Tibial nerve (tissue), 4 donors: ENCODE measurements around the gene TXLNA.

Source experiments
- EP300 ChIP-seq, 2 donors: sonication (generic); formaldehyde crosslinking; IDR thresholded peaks; one replicate each; pipeline ENCODE4 v1.6.1; 2017; ENCODE audit warnings: antibody characterized with exemption in 2 of 2, mild to moderate bottlenecking in 1 of 2
- POLR2A ChIP-seq, 2 donors: fragments of 450-650 bp; IDR thresholded peaks; one replicate each; pipeline ENCODE4 v1.6.1; 2017; ENCODE audit warnings: antibody characterized with exemption in 2 of 2, mild to moderate bottlenecking in 2 of 2, moderate library complexity in 2 of 2
- TF ChIP-seq, protein P1 (sequence below), 5 experiments: fragments of 200-600 bp in 3 of 5; fragments of 450-650 bp in 2 of 5; sonication (generic) in 3 of 5; IDR thresholded peaks; one replicate each; pipeline ENCODE4 v1.5.1; 2016 to 2019; ENCODE audit warnings: antibody characterized with exemption in 5 of 5, mild to moderate bottlenecking in 3 of 5, moderate library complexity in 2 of 5

DNA sequence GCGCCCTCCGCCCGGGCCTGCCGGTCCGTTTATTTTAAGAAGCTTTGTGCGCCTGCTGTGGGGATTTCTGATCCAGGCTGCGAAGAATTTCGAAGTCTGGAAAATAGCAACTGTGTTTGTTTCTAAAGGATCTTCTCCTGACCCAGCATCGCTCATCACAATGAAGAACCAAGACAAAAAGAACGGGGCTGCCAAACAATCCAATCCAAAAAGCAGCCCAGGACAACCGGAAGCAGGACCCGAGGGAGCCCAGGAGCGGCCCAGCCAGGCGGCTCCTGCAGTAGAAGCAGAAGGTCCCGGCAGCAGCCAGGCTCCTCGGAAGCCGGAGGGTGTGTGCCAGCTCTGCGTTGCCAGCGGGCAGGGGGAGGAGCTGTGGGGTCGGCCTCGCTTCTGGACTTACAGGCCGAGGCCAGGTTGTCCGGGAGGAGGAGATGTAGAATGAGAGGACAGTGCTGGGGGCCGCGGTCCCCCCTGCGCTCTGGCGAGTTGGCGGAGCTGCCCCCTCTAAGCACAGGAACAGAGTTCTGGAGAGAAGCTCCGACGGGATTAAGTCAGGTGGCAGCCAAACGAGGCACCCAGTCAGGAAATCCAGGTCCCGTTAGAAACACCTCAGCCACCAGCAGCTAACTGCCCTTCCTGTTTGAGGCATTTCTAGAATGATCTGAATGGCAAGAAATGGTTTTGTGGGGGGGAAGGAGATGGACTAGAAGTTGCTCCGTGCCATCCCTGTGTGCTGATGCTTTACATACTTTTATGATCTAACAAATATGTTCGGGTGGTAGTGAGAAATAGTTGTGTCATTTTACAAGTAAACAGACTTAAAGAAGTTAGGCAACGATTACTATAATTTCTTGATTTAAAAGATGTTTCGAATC is 948 bp downstream of the TXLNA start:
- TF ChIP-seq, protein P1, sequence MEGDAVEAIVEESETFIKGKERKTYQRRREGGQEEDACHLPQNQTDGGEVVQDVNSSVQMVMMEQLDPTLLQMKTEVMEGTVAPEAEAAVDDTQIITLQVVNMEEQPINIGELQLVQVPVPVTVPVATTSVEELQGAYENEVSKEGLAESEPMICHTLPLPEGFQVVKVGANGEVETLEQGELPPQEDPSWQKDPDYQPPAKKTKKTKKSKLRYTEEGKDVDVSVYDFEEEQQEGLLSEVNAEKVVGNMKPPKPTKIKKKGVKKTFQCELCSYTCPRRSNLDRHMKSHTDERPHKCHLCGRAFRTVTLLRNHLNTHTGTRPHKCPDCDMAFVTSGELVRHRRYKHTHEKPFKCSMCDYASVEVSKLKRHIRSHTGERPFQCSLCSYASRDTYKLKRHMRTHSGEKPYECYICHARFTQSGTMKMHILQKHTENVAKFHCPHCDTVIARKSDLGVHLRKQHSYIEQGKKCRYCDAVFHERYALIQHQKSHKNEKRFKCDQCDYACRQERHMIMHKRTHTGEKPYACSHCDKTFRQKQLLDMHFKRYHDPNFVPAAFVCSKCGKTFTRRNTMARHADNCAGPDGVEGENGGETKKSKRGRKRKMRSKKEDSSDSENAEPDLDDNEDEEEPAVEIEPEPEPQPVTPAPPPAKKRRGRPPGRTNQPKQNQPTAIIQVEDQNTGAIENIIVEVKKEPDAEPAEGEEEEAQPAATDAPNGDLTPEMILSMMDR (IDR thresholded peaks at IDR 0.05), result no peak
- TF ChIP-seq POLR2A (IDR thresholded peaks at IDR 0.05) (no peak), EP300 (IDR thresholded peaks at IDR 0.05) (no peak)
